Rectal smooth muscle tissue (tissue), 1 donor: ENCODE measurements around the gene RIPPLY1.

Experiments
- H3K27ac ChIP-seq: one replicate; pipeline ENCODE4 v1.7.0; 2013; ENCODE audit warnings: low read depth, low read length, inconsistent platforms
- H3K27me3 ChIP-seq: one replicate; pipeline ENCODE4 v1.7.0; 2013; ENCODE audit warnings: low read length; ENCODE audit not compliant: control insufficient read depth, insufficient read depth
- H3K36me3 ChIP-seq: one replicate; pipeline ENCODE4 v1.7.0; 2013; ENCODE audit warnings: low read length; ENCODE audit not compliant: control insufficient read depth, insufficient read depth
- H3K4me1 ChIP-seq: one replicate; pipeline ENCODE4 v1.7.0; 2013; ENCODE audit warnings: low read length; ENCODE audit not compliant: control insufficient read depth, insufficient read depth
- H3K4me3 ChIP-seq: one replicate; pipeline ENCODE4 v1.7.0; 2013; ENCODE audit warnings: low read length
- H3K9ac ChIP-seq: one replicate; pipeline ENCODE4 v1.7.0; 2013; ENCODE audit warnings: low read length

RIPPLY1 gene

GRCh38 chrX:106932960-106933537, 29.9 kb upstream of the RIPPLY1 start:
- Histone ChIP-seq H3K36me3 (no peaks in the 10 kb centered on the region), H3K9ac (no peak overlapping the region), H3K27ac (no peak overlapping the region), H3K27me3 (no peaks in the 10 kb centered on the region), H3K4me3 (no peak overlapping the region), H3K4me1 (no peaks in the 10 kb centered on the region)

GRCh38 chrX:106932492-106932923, 29.4 kb upstream of the RIPPLY1 start:
- no peak overlapping the region for H3K27ac ChIP-seq
- H3K36me3 ChIP-seq, result no peaks in the 10 kb centered on the region
- H3K4me1 ChIP-seq, result no peaks in the 10 kb centered on the region
- H3K4me3 ChIP-seq, result no peak overlapping the region
- H3K27me3 ChIP-seq, result no peaks in the 10 kb centered on the region
- H3K9ac ChIP-seq, result no peak overlapping the region

- no peaks in the 10 kb centered on the region for H3K4me1 ChIP-seq
- no peaks in the 10 kb centered on the region for H3K27me3 ChIP-seq
- no peak overlapping the region for H3K27ac ChIP-seq
- H3K9ac ChIP-seq, result no peak overlapping the region
- no peaks in the 10 kb centered on the region for H3K36me3 ChIP-seq
- no peak overlapping the region for H3K4me3 ChIP-seq
Observed at GRCh38 chrX:106931831-106932491, 28.8 kb upstream of the RIPPLY1 start.

- Histone ChIP-seq H3K4me3 (no peak overlapping the region), H3K9ac (no peak overlapping the region), H3K27ac (no peak overlapping the region), H3K36me3 (no peaks in the 10 kb centered on the region), H3K4me1 (no peaks in the 10 kb centered on the region), H3K27me3 (no peaks in the 10 kb centered on the region)
Observed at GRCh38 chrX:106928227-106928626, 25.1 kb upstream of the RIPPLY1 start.

- H3K4me1 ChIP-seq, result no peaks in the 10 kb centered on the region
- no peak overlapping the region for H3K9ac ChIP-seq
- H3K36me3 ChIP-seq, result no peaks in the 10 kb centered on the region
- H3K4me3 ChIP-seq, result no peak overlapping the region
- no peaks in the 10 kb centered on the region for H3K27me3 ChIP-seq
- H3K27ac ChIP-seq, result no peak overlapping the region
Observed at GRCh38 chrX:106927700-106928099, 24.6 kb upstream of the RIPPLY1 start.

- Histone ChIP-seq H3K27me3 (no peaks in the 10 kb centered on the region), H3K36me3 (no peaks in the 10 kb centered on the region), H3K27ac (no peak overlapping the region), H3K4me3 (no peak overlapping the region), H3K9ac (no peak overlapping the region), H3K4me1 (no peaks in the 10 kb centered on the region)
Observed at GRCh38 chrX:106927023-106927422, 23.9 kb upstream of the RIPPLY1 start.

- H3K36me3 ChIP-seq, result no peaks in the 10 kb centered on the region
- no peak overlapping the region for H3K27ac ChIP-seq
- no peaks in the 10 kb centered on the region for H3K4me1 ChIP-seq
- no peaks in the 10 kb centered on the region for H3K27me3 ChIP-seq
- H3K9ac ChIP-seq, result no peak overlapping the region
- H3K4me3 ChIP-seq, result no peak overlapping the region
Observed at GRCh38 chrX:106921637-106922036, 18.5 kb upstream of the RIPPLY1 start.

GRCh38 chrX:106919932-106920452, 16.9 kb upstream of the RIPPLY1 start, which contains the start of gene CLDN2:
CLDN2 (plus strand) TSS chrX:106920402; CDS start chrX:106928229, 7,827 bp downstream.
- Histone ChIP-seq H3K27me3 (no peaks in the 10 kb centered on the region), H3K36me3 (no peaks in the 10 kb centered on the region), H3K4me1 (no peaks in the 10 kb centered on the region), H3K9ac (no peak within 1 kb of the TSS), H3K27ac (no peak within 1 kb of the TSS), H3K4me3 (no peak within 1 kb of the TSS)

GRCh38 chrX:106917830-106918500, 14.8 kb upstream of the RIPPLY1 start:
- H3K9ac ChIP-seq, result no peak overlapping the region
- H3K27ac ChIP-seq, result no peak overlapping the region
- H3K36me3 ChIP-seq, result no peaks in the 10 kb centered on the region
- no peaks in the 10 kb centered on the region for H3K4me1 ChIP-seq
- no peak overlapping the region for H3K4me3 ChIP-seq
- no peaks in the 10 kb centered on the region for H3K27me3 ChIP-seq

GRCh38 chrX:106912864-106913263, 9.7 kb upstream of the RIPPLY1 start:
- H3K27ac ChIP-seq, result no peak overlapping the region
- no peak overlapping the region for H3K4me3 ChIP-seq
- no peaks in the 10 kb centered on the region for H3K4me1 ChIP-seq
- peaks cover 2% of the 10 kb centered on the region for H3K27me3 ChIP-seq
- H3K36me3 ChIP-seq, result no peaks in the 10 kb centered on the region
- no peak overlapping the region for H3K9ac ChIP-seq

GRCh38 chrX:106906361-106906760, 3.2 kb upstream of the RIPPLY1 start:
- Histone ChIP-seq H3K27me3 (peaks cover 2% of the 10 kb centered on the region), H3K36me3 (no peaks in the 10 kb centered on the region), H3K4me1 (no peaks in the 10 kb centered on the region), H3K27ac (no peak overlapping the region), H3K9ac (no peak overlapping the region), H3K4me3 (no peak overlapping the region)

GRCh38 chrX:106905064-106905708, 2.0 kb upstream of the RIPPLY1 start:
- H3K9ac ChIP-seq, result no peak overlapping the region
- no peaks in the 10 kb centered on the region for H3K4me1 ChIP-seq
- H3K27me3 ChIP-seq, result peaks cover 2% of the 10 kb centered on the region
- H3K4me3 ChIP-seq, result no peak overlapping the region
- no peaks in the 10 kb centered on the region for H3K36me3 ChIP-seq
- no peak overlapping the region for H3K27ac ChIP-seq
